GM12878 (cell line): ENCODE results near the gene KDM4C.

Experiments
- JUND ChIP-seq: IDR thresholded peaks from 2 replicates; pipeline ENCODE4 v1.6.1; 2012; ENCODE audit warnings: low read depth, mild to moderate bottlenecking, low read length, improper control_type of control experiment, moderate library complexity
- KAT2A ChIP-seq: conservative IDR thresholded peaks from 2 replicates; pipeline ENCODE4 v1.6.1; 2011; ENCODE audit warnings: low read depth, low read length; ENCODE audit not compliant: control insufficient read depth
- RCOR1 ChIP-seq: conservative IDR thresholded peaks from 2 replicates; pipeline ENCODE4 v1.6.1; 2012; ENCODE audit warnings: low read depth, low read length, improper control_type of control experiment
- SRF ChIP-seq, 2 experiments: IDR thresholded peaks; 2 replicates each; pipeline ENCODE4 v1.6.1; 2011; ENCODE audit warnings: low read depth in 2 of 2, low read length in 2 of 2, mild to moderate bottlenecking in 1 of 2, moderate library complexity in 1 of 2
- TAF1 ChIP-seq: IDR thresholded peaks from 2 replicates; pipeline ENCODE4 v1.6.1; 2011; ENCODE audit warnings: mild to moderate bottlenecking, low read depth, low read length, borderline replicate concordance
- TF ChIP-seq, protein P1 (sequence below): fragments of 450-650 bp; IDR thresholded peaks from 2 replicates; pipeline ENCODE4 v1.6.1; 2017; ENCODE audit warnings: antibody characterized with exemption, mild to moderate bottlenecking, moderate library complexity

DNA sequence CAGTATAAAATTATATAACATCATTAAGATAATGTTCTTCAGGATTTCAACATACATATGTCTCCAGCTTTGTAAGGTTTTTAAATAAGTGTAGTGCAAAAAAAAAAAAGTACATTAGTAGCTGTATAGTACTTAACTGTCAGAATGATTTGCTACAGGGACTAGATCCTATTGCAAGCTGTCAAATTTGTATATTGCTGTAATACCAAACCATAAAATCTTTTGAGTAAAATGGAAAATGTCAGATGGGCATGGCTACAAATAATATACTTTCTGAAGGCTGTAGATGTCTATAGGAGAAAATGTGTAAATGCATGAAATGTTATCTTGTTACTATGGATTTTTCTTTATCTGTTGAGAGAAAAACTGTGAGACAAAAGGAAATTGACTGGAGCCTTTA lies 298.5 kb downstream of the KDM4C start:
- TF ChIP-seq SRF (IDR thresholded peaks at IDR 0.05; ENCODE audit: low read depth in 2 of 2, low read length in 2 of 2): no peak
- TF ChIP-seq JUND: no peak
- TF ChIP-seq RCOR1: no peak
- TF ChIP-seq KAT2A: no peak
- TF ChIP-seq, protein P1, sequence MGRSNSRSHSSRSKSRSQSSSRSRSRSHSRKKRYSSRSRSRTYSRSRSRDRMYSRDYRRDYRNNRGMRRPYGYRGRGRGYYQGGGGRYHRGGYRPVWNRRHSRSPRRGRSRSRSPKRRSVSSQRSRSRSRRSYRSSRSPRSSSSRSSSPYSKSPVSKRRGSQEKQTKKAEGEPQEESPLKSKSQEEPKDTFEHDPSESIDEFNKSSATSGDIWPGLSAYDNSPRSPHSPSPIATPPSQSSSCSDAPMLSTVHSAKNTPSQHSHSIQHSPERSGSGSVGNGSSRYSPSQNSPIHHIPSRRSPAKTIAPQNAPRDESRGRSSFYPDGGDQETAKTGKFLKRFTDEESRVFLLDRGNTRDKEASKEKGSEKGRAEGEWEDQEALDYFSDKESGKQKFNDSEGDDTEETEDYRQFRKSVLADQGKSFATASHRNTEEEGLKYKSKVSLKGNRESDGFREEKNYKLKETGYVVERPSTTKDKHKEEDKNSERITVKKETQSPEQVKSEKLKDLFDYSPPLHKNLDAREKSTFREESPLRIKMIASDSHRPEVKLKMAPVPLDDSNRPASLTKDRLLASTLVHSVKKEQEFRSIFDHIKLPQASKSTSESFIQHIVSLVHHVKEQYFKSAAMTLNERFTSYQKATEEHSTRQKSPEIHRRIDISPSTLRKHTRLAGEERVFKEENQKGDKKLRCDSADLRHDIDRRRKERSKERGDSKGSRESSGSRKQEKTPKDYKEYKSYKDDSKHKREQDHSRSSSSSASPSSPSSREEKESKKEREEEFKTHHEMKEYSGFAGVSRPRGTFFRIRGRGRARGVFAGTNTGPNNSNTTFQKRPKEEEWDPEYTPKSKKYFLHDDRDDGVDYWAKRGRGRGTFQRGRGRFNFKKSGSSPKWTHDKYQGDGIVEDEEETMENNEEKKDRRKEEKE: no peak
- no peak for TF ChIP-seq TAF1
